HG03045 (cell line): ENCODE data around the gene VAV2.

Source experiments
- ATAC-seq: cut with Tn5 transposase; IDR thresholded peaks from one replicate; pipeline ENCODE4 v1.9.1; 2021; ENCODE audit warnings: mild to moderate bottlenecking, moderate library complexity; ENCODE audit not compliant: unreplicated experiment

VAV2 gene

GRCh38 chr9:133943781-133944745, 48.1 kb downstream of the VAV2 start:
- no peak for ATAC-seq

- no peak for ATAC-seq
Measured at GRCh38 chr9:133943036-133943780, 48.9 kb downstream of the VAV2 start.

DNA sequence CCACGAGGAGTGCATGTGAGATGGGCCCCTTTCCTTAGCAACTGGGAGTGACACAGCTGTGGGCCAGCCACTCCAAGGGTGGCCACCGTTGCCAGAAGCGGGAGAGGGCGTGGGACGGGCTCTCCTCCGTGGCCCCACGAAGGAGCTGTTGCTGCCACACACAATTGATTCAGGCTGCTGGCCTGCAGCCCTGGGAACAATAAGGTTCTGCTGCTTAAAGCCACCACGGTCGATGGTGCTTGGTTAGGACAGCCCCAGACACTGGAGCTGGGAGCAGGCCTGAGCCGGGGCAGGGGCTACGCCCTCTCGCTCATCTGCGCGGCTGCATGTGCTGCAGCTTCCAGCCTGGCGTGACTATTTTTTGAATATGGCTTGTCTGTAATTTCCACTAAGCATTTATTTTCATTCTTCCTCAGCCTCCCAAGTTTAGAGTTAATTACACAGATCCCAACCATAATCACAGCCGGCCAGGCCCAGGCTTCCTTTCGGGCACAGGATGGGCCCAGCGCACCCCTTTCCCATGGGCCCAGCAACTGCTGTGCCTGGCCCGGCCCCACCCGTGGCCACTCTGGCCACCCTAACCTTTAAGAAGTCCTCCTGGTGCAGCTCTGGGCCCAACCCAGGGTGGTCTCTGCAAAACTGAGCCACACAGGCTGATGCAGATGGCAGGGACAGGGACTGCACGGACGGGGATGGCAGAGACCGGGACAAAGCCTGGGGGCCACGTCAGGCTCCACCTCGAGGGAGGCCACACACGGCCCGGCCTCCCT, 49.7 kb downstream of the VAV2 start:
- no peak for ATAC-seq

DNA sequence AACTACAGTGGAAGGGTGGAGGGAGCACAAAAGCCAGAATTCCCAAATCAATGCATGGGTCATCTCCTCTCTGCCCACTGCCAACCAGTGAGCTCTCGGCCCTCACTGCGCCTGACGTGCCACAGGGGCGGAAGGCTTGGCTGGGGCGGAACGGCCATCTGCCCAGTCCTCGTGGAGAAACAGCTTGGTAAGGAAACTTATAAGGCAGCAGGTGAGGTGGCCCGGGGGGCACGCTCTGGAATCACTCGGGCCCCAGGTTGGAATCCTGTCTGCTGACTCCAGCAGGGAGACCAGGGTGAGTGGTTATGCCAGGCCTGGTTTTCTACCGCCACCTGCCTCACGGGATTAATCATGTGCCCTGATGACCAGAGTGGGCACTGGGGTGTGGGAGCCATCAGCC, 52.3 kb downstream of the VAV2 start:
- no peak for ATAC-seq

DNA sequence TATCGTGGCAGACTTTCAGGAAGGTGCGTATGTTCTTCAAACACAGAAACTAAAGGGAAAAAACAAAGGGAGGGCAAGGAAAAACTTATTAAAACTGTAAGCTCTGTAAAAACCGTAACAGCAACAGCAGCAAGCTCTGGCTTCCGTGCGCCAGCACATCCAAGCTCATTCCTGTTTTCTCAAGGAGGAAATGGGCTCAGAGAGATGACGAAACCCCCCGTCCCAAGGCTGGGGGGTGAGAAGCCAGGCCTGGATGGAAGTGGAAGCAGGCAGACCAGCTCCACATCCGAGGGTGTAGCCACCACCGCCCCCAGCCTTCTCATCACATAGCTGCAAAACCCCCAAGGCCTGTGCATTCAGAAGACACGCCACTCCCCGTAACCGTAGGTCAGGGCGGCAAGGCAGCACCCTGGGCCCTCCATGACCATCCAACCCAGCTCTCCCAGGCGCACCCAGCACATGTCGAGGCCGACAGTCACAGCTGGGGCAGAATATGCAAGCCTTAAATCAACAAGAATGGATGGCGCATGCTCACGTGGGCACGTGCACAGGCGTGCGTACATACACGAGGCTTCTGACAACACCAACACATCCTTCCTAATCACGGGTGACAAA, 52.8 kb downstream of the VAV2 start:
- no peak for ATAC-seq

GRCh38 chr9:133938753-133939152, 53.4 kb downstream of the VAV2 start:
- no peak for ATAC-seq

- no peak for ATAC-seq
Measured at GRCh38 chr9:133938086-133938485, 54.0 kb downstream of the VAV2 start.

GRCh38 chr9:133937120-133937519, 55.0 kb downstream of the VAV2 start:
- ATAC-seq = no peak

DNA sequence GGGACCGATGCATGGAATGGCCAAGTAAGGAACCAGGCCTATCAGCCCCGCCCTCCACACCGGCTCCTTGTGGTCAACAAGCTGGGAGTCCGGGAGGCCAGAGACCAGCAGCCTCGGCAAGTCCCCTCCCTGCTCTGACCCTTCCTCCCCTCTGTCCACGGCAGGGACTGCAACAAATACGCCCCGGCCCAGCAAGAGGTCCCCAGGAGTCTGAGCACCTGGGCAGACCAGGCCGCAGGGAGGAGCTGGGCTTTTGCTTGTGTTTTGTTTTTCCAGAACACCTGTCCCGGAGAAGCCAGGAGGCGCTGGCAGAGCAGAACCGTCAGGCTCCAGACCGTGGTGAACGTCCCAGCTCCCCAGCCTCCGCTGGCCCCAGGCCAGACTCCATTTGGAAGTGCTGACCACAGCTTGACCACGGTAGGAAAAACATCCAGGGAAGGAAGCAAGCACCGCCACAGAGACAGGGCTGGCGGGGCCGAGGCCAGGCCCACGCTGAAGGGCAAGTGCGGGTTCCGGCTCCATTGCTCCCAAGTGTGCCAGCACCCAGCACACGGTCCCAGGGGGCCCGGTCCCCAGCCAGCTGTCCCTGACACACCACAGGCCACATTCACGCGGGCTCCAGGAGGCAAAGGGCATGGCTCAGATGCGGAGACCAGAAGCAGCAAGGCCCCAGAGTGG, 56.7 kb downstream of the VAV2 start:
- no peak for ATAC-seq

GRCh38 chr9:133934482-133935232, 57.5 kb downstream of the VAV2 start:
- ATAC-seq = no peak

DNA sequence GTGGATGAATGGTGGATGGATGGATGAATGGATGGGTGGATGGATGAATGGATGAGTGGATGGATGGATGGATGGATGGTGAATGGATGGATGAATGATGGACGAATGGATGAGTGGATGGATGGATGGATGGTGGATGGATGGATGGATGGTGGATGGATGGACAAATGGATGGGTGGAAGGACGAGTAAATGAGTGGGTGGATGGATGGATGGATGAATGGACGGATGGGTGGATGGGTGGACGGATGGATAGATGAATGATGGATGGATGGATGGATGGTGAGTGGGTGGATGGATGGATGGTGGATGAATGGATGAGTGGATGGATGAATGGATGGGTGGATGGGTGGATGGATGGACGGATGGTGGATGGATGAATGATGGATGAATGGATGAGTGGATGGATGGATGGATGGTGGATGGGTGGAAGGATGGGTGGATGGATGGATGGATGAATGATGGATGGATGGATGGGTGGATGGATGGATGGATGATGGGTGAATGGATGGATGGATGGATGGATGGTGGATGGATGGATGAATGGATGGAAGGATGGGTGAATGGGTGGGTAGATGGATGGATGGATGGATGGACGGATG, 58.6 kb downstream of the VAV2 start:
- no peak for ATAC-seq

DNA sequence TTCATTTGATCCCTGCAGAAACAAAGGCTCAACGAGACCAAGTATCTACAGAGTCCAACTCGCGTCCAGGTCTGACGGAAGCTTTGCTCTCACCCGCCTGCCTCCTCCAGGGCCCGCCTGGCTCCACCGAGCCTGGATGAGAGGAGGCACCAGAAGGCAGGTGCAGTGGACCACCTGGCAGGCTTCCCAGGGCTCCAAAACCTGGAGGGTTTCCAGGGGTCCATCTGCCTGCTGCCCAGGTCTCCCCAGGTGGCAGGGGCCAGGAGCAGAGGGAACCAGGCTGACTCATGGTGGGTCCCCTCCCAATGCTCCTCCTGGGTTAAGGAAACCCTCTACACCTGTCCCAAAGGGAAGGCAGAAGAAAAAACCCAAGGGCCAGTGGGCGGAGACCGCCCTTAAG, 59.5 kb downstream of the VAV2 start:
- ATAC-seq = no peak

DNA sequence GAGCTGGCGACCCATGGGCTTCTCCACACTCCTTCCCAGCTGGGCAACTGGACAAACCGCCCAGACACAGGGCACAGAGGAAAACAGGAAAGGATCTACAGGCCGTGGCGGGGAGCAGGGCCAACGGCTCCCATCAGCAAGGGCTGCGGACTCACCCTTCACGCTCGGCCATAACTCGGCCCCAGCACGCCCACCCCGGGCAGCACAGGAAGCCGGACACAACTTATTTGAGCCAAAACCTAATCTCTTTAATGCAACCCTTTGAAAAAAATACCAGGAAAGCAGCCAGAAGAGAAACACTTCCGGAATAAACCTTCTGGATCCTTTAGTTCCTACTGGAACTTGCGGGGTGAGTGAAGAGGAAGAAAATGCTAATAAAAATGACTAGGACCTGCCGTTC, 59.9 kb downstream of the VAV2 start:
- ATAC-seq = no peak

DNA sequence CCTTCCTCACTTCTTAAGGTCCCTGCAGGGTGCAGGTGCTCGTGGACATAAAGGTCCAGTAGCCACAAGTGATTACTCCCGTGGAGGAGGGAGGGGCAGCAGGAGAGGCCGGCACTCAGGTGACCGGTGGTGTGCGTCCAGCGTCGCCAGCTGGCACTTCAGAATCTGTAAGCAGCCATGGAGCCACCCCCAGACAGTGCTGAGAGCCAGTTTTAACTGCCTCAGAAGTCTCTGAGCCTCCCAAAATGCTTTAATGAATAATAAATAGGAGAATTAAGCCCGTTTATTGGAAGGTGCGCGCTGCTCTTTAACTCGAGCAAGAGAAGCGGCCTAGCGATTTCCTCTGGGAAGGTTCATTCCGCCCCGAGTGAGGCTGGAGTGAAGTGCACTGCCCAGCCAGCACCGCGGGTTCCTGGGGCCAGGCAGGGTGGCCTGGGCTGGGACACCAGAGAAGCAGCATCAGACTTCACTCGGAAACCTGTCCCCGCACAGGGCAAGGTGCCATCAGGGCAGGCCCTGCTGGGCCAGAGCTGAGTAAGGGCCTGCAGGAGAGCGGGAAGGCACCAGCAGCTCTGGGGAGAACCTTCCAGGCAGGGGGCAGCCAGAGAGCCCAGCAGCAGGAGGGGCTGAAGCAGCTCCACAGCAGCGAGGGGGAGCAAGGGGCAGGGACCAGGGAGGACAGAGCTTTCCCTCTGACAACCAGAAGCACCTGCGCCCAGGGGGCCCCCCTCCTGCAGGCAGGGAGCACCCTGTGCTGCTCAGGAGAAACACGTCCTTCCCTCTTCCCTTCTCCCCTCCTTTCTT, 61.2 kb downstream of the VAV2 start:
- no peak for ATAC-seq

GRCh38 chr9:133930046-133930681, 62.0 kb downstream of the VAV2 start:
- ATAC-seq = no peak

- no peak for ATAC-seq
Measured at GRCh38 chr9:133929599-133929998, 62.5 kb downstream of the VAV2 start.

- ATAC-seq = no peak
Measured at GRCh38 chr9:133928248-133928764, 63.8 kb downstream of the VAV2 start.

GRCh38 chr9:133927041-133927440, 65.1 kb downstream of the VAV2 start:
- ATAC-seq = no peak
